Measurements from ENCODE around the gene SVBP.
"Not testable (repeated sequence)": the region's sequence is repeated elsewhere in the genome, so short reads cannot be mapped to it uniquely, and the experiment has no call there.

SVBP gene

DNA sequence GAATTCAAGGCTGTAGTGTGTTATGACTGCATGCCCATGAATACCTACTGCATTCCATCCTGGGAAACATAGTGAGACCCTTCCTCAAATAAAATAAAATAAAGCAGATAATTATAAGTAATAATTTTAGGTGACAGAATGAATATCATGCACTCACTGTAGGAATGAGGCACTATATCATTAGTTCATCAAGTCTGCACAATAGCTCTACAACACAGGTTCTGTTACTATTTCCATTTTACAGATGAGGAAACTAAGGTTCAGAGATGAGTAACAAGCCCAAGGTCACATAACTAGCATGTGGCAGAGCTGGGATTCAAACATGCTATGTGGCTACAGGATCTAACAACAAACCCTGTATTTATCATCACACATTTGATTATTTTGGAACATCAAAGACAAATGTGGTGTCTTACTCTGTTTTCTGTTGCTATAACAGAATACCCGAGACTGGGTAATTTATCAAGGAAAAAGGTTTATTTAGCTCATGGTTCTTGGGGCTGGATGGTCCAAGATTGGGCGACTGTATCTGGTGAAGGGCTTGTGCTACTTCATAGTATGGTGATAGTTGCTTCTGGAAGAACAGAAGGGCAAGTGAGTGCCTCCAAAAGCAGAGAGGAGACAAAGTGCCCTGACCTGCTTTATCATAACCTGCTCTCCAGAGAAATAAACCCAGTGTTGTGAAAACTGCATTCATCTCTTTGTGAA lies 24.4 kb upstream of the SVBP start:
- DNase-seq (ENCODE audit: low read depth in 1 of 2, low spot score in 1 of 2) = no peak

DNA sequence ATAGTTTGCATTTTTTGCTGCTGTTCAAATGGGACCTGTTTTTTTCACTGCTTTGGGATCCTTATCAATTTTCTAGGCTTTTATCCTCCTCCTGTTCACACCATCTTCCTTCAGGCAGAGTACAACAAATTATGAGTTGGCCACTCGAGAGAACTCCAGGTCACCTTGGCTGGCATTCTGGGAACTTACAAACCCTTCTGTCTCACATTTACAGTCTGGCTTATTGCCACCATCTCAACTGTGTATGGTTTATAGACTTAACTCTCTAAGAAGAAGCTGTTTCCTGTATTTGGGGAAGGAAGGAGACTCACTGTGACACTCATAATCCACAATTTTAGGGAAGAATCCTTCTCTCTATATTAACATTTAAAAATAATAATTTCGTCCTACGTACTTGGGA lies 23.8 kb upstream of the SVBP start:
- no peak for DNase-seq (ENCODE audit: low read depth in 1 of 2, low spot score in 1 of 2)

- DNase-seq (ENCODE audit: low read depth in 1 of 2, low spot score in 1 of 2) = no peak
Measured at GRCh38 chr1:42838482-42839190, 21.4 kb upstream of the SVBP start.

DNA sequence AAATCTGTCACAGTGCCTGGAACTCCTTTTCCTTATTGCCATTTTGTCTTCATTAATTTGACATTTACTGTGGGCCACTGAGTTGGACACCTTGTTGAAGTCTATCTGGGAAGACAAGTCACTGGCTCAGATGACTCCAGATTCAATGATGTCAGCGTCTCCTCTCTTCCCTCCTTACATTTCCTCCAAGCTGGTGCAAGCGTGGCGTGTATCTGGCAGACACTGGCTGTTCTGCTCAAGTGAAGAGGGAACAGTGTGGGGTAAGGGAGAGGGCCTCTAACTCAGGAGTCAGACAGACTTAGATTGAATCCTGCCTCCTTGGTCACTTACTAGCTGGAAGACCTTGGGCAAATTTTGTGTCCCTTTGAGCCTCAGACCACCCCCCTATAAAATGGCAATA lies 20.5 kb upstream of the SVBP start:
- DNase-seq (ENCODE audit: low read depth in 1 of 2, low spot score in 1 of 2) = no peak

DNA sequence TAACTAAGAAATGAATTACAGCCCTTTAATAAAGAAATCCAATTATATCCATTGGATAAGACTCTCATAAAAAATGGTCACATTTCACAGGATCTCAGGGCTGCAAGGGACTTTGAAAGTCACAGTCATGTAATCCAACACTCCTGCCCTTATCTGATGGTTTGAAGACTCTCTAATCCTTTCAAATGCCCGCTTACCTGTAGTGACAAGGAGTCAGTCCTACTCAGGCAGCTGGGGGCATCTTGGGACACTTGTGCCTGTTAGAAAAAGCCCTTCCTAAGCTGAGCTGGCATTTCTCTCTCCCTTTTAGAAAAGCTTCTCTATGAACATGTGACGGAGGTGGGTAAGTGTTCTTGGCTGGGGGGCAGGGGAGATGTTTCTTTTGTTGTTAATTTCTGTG lies 18.2 kb upstream of the SVBP start:
- no peak for DNase-seq (ENCODE audit: low read depth in 1 of 2, low spot score in 1 of 2)

GRCh38 chr1:42834803-42835202 lies 17.6 kb upstream of the SVBP start:
- DNase-seq (ENCODE audit: low read depth in 1 of 2, low spot score in 1 of 2) = no peak

- DNase-seq (ENCODE audit: low read depth in 1 of 2, low spot score in 1 of 2) = no peak
Measured at GRCh38 chr1:42833981-42834380, 16.8 kb upstream of the SVBP start.

GRCh38 chr1:42832641-42833240 lies 15.5 kb upstream of the SVBP start:
- DNase-seq (ENCODE audit: low read depth in 1 of 2, low spot score in 1 of 2) = no peak

DNA sequence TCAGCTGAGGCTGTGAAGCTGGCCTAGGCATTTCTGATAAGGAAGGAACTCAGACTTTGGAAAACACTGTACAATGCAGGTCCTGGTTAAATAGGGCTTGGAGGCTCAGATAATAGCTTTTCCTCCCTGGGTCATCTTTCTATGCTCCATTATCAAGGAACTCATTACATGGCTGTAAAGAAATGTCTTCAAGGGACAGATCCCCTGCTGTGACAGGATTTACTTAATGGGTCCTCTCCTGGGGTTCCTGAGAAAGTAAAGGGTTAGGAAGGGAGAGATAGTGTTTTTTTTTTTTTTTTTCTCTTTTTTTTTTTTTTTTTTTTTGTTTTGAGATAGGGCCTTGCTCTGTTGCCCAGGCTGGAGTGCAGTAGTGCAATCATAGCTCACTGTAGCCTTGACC lies 14.1 kb upstream of the SVBP start:
- DNase-seq (ENCODE audit: low read depth in 1 of 2, low spot score in 1 of 2) = no peak

DNA sequence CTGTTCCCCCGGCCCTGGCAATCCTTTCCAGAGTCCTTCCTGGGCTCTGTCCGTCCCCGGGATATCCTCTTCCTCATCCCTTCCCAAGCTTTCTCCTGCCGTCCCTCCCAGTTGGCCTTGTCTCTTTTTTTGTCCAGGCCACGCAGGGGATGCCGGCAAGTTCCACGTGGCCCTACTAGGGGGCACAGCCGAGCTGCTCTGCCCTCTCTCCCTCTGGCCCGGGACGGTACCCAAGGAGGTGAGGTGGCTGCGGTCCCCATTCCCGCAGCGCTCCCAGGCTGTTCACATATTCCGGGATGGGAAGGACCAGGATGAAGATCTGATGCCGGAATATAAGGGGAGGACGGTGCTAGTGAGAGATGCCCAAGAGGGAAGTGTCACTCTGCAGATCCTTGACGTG lies 13.4 kb upstream of the SVBP start:
- no peak for DNase-seq (ENCODE audit: low read depth in 1 of 2, low spot score in 1 of 2)

- DNase-seq (ENCODE audit: low read depth in 1 of 2, low spot score in 1 of 2) = no peak
Measured at GRCh38 chr1:42825036-42825851, 8.0 kb upstream of the SVBP start.

- DNase-seq (ENCODE audit: low read depth in 1 of 2, low spot score in 1 of 2) = no peak
Measured at GRCh38 chr1:42824481-42825035, 7.4 kb upstream of the SVBP start.

DNA sequence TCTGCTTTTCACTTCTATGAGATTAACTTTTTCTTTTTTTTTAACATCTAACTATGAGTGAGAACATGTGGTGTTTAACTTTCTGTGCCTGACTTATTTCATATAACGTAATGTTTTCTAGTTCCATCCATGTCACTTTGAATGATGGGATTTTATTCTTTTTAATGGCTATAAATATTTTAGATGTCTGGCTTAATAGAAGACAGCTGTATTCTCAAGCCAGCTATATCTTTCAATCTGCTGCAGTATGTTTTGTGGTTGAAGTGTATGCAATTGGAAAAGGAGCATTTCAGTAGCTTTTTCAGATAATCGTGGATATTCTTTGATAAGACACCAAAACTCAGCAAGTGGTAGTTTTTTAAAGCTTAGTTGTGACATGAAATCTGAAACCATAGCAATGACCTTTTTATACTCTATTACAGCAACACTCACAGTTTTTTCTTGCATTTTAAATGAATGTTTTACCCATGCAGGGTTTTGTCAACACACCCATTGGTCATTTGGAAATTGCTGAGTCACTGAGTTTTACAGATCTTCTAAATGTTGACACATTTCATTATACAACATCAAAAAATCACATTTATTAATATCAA lies 5.7 kb upstream of the SVBP start:
- no peak for DNase-seq (ENCODE audit: low read depth in 1 of 2, low spot score in 1 of 2)

GRCh38 chr1:42821690-42822089 lies 4.5 kb upstream of the SVBP start:
- no peak for DNase-seq (ENCODE audit: low read depth in 1 of 2, low spot score in 1 of 2)

DNA sequence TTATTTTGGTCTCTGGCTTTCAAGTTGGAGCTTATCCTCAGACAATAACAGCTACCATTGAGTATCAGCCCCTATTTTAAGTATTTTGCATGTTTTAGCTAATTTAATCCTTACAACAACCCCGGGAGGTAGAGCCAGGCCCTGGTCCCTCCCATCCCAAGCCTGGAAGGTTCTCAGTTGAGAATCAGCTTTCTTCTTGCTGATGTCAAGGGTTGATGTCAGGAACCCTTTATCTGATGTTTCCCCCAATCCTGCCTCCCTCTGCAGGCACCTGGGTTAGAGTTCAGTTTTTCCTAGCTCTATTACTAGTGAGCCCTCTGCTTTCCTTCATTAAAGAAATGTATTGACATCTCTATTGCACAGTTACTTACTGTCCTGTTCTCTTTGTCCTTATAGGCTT lies 3.6 kb upstream of the SVBP start:
- DNase-seq (ENCODE audit: low read depth in 1 of 2, low spot score in 1 of 2) = no peak

DNA sequence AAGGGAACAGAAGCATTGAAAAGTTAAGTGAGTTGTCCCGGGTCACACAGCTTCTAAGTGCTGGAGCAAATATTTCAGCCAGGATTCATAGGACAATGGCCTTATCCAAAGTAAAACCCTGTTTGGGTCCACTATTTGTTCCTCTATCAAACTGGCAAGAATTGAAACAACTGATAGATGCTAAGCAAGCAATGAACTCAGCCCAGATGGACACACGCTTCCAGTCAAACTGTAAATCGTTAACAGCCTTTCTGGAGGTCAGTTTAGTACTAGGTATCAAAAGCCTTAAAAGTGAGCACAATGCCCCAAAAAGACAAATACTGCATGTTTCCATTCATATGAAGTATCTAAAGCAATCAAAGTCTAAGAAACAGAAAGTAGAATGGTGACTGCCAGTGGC lies 779 bp upstream of the SVBP start:
- DNase-seq (ENCODE audit: low read depth in 1 of 2, low spot score in 1 of 2) = no peak

GRCh38 chr1:42817440-42817767 lies 207 bp upstream of the SVBP start:
- DNase-seq (ENCODE audit: low read depth in 1 of 2, low spot score in 1 of 2) = no peak

GRCh38 chr1:42815941-42816584 lies 1.1 kb downstream of the SVBP start:
- no peak for DNase-seq (ENCODE audit: low read depth in 1 of 2, low spot score in 1 of 2)

GRCh38 chr1:42814815-42815214 lies 2.4 kb downstream of the SVBP start:
- not testable (repeated sequence) for DNase-seq (ENCODE audit: low read depth in 1 of 2, low spot score in 1 of 2)

DNA sequence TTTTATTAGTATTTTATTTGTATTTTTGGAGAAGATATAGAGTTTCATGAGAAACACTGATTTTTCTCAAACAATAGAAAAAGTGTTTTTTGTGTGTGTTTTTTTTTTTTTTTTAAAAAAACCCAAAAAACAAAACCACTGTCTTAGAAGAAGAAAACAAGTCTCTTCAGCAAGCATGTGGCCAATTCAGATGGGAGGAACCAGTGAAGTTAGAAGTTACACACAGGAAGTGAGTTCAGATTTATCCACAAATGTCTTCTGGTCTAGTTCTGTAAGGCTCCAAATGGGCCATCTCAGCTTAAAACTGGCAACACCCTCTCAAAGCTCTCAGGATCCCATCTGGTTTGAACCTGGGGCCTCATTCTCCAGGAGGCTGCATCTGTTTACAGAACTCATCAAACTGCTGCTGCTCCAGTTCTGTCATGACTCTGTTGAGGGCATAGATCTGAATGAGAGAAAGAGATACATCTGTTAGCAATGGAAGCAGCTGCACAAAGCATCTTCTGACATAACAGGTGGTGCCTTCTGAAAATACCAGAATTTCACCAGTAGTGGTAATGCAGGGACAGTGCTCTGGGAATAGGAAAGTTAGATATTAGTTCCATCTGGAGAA lies 10.0 kb downstream of the SVBP start:
- no peak for DNase-seq (ENCODE audit: low read depth in 1 of 2, low spot score in 1 of 2)

Measured in activated CD4-positive, alpha-beta T cell treated with anti-CD3 and anti-CD28 coated beads, Interleukin-2, amount 50 U/mL, for 24 hours (primary cell).